Right hindlimb (tissue), 1 donor: ENCODE data around the gene TUSC2.

Experiments
- DNase-seq: peaks from one replicate; pipeline ENCODE4 v3.0.0-alpha.2; 2018

The TUSC2 gene, protein sequence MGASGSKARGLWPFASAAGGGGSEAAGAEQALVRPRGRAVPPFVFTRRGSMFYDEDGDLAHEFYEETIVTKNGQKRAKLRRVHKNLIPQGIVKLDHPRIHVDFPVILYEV

DNA sequence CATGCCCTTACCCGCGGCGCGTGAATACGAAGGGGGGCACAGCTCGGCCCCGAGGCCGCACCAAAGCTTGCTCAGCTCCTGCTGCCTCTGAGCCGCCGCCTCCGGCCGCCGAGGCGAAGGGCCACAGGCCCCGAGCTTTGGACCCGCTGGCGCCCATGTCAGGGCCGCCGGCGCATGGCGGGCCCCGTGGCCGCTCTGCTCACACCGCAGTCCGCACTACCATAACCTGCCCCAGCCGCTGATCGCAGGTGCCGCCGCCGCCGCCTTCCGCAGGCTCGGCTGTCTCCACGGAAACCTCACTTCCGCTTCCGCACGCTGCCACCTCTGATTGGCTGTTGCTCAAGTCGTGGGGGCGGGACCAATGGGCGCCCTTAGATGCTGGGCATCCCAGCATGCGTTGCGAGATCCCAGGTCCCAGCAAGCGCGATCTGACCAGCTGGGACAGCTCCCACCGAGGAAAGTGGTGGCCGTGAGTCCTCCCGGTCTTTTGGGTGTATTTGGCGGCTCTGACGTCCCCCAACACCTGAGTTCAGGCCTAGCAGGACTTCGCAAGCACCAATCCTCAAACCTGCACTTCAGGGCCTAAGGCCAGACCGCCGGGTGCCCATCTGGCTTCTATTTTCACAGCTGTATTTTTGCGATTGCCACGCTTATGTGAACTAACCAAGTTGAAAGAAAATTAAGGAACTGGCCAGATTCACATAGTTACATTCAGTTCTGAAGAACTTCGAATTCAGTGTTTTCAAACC is at the start of gene TUSC2:
Gene TUSC2, minus strand, starts transcription at position 281 of the 749 bp plus-strand sequence. Its CDS starts 124 bp downstream, at position 157.
- peak; percentile 96 for DNase-seq

DNA sequence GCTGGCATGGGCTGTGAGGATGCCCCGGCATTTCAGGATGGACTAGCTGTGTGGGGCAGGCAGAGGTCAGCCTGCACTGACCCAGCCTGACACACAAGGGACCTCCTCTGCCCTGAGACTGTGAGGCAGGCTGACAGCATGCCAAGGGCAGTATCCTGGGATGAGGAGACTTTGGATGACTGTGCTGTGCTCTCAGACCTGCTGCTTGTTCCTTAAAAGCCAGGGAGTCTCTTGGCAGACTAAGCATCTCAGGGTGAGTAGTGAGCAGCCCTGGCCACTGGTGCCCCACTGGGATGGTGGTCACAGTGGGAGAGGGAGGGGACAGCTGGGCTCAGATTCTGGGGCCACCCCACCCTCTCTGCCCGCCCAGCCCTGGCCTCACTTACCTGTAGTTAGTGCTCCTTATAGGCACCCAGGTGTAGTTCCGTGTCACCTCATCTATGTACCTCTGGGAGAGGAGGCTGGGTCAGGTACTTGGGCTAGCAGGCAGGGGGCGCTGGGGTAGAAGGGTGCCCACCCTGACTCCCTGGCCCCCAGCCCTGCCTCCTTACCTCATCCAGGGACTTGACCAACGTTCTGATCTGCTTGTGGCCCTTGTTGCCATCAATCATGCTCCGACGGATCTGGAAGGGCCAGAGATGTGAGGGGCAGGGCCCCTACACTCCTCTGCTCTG is 47.4 kb upstream of the TUSC2 start:
- no peak for DNase-seq

DNA sequence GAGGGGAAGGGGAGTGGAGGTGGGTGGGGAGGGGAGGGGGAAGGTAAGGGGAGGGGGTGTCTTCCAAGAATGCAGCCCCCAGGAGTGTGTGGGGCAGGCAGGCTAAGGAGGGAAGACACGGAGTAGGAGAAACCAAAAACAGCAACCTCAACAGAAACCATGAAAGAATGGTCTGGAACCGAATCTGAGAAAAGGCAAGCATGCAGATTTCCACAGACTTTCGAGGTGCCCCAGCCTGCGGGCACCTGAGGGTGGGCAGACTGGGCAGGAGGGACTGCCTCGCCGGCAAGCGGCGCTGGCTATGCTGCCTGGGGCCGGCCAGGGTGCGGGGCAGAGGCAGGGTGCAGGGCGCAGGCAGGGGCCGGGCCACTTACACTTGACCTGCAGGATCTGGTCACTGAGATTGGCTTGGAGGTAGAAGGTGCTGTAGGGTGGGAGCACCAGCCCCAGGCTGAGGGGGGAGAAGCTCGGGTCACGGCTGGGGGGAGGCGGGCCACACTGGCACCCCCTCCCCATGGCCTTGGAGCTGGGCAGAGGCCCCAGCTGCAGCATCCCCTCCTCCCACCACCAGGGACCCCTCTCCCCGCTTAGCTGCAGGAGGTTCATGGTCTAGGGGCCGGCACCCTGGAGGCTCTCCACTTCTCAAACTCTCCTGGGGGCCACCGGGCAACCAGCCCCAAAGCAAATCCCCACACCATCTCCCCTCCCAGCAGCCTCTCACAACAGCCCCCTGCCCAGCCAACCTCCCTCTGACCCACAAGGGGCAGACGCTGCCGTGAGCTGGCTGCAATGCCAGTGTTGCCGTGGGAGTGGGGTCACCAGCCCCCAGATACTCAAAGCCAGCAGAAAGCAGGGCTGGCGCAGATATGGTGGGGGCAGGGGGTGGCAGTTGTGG is 46.6 kb upstream of the TUSC2 start:
- DNase-seq, result no peak

DNA sequence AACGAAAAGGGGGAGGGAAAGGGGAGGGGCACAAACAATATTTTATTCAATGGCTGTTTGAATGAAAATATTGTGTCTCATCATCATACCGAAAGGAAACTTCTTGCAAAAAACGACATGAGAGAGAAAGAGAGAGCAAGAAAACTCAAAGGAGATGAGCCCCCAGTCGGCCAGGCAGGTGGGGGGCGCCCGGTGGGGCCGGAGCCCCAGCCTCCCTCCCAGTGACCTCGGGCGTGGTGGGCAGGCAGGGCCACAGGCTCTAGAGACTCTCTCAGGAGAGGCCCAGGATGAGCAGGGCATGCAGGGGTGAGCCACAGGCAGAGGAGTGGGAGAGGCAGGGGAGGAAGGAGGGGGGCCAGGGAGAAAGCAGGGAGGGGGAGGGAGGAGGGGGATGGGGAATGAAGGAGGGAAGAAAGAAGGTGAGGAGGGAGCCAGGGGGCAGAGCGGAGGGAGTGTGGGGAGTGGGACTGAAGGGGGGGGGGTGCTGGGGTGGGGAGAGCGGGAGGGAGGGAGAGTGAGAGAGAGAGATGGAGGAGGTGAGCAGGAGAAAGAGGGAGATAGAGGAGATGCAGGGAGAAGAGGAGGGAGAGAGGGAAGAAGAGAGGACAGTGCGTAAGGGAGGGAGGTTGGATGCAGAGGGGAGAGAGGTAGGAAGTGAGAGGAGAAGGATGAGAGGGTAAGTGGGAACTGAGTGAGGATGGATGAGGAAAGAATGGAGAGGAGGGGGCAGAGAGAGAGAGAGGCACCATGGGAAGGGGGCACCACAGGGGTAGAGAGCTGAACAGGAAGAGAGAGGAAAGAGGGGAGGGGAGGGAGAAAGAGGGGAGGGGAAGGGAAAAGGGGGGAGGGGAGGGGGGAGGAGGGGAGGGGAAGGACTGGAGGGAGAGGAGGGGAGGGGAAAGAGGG is 45.4 kb upstream of the TUSC2 start:
- DNase-seq, result no peak

DNA sequence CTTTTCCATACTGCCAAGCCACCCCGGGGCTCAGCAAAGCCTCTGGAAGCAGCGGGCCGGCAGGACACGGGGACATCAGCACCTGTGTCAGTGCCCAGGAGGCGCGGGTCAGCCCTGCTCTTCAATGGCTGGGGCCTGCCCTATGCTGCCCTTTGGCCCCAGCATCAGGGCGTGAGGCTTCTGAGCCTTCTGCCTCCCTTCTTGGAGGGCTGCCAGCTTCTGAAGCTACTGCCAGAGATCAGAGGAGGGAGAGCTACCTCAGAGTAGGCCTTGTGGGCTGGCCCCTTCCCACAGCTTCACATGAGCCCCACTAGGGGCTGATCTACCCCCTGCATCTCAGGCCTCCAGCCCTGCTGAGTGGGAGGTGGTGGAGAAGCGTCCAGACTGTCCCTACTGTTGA is 44.3 kb upstream of the TUSC2 start:
- DNase-seq, result no peak

DNA sequence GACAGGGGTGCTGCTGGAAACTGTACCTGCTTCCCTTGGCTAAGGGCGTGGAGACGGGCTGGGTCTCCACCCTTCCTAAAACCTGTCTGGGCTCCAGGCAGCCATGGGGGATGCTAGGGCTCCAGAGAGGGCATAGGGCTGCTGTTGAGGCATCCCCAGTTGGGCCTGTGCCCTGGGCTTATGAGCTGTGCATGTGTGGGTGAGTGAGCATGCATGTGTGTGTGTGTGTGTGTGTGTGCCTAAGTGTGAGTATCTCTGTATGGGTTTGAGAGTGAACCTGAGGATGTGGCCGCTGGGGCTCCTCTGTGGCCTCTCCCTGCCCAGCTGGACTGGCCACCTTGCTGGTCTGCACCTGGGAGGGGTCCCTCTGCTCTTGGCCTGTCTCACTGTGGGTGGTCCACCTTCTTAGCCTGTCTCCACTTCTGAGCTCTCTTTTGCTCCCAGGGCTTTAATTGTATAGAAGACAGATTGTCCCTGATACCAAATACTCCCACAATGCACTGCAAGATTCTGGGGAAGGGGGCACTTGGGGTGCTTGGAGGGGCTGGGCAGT is 43.2 kb upstream of the TUSC2 start:
- DNase-seq, result no peak

DNA sequence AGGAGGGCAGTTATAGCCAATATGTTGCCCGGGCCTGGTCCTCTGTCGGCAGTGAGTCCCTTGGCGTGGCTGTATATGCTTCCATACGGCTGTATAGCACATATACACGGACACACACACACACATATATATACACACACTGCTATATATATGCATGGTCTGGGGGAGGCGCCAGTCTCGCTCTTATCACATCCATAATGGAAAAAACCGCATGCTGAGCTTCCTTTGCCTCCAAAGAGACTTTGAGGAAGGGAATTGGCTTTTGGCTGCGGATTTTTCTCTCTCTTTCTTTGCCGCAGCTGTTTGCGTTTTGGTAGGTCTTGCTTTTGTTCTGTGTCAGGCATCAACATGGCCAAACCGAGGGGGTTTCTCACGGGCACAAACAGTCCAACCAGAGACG is 42.6 kb upstream of the TUSC2 start:
- peak; percentile 75 for DNase-seq

DNA sequence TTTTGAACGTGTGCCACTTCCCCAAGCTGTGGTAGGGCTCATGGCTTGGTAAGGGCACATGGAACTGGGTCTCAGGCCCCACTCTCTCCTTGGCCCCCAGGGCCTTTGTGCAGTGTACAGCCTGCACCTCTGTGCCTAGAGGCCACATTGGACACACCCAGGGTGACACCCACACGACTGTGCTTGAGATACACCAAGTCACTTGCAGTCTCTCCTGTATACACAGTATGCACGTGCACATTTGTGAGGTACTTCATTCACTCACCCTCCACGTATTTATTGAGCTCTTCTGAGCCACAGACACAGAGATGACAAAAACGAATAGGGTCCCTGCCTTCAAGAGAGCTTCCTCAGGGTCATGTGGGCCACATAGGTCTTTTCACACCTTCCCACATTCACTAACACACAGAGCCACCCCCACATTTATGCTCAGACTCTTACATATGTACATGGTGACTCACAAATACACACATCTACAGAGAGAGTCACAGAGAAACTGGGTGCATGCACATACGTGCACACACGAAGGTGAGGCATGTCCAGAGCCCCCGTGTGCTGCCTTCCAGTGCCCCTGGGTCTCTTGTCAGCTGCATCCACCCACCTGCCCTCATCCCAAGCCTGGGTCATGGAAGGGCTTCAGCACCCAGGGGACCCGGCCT is 41.1 kb upstream of the TUSC2 start:
- no peak for DNase-seq

DNA sequence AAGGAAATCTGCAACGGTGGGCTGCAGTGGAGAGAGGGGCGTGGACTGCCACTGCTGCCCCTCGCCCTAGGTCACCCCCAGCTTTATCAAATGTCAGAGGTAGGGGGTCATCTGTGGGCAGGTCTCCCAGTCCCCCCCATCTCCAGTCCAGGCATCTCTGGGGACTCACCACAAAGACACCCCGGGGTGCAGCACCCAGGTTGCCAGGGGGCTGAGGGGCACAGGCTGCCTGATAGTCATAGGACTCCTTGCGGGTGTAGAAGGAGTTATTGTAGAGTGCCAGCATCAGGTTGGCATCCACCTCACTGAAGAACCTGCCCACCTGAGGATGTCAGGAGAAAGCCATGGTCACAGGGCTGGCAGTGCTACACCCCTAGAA is 37.8 kb upstream of the TUSC2 start:
- no peak for DNase-seq

DNA sequence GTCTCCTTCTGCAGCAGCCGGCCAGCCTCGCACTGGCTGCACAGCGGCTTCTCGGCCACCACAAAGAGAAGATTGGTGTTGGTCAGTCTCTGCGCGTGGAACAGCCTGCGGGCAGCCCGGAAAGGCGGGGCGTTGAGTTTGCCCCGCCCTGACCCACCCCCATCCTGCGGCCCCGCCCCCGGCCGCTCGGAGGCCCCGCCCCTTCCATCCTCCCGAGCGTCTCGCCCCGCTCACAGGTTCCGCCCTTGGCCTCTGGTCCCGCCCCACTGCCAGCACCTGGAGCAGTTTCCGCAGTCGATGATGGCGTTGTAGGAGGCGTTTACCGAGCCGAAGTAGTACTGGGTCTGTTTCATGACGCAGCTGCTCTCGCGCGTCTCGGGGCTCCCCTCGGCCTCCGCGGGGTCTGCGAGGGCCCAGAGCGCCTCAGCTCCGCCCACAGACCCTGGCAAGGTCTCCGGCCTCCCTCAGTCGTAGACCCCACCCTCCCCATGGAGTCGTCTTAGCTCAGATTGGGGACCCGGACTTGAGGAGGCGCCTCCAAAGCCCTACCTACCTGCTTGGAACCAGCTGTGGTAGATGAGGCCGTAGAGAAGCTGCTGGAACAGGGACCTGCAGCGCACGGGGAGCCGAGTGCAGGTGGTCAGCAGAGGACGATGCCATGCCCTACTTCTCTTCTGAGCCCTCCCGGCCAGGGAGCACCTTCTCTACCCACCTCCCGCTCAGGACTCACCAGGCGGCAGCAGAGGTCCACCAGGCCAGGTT is 37.2 kb upstream of the TUSC2 start:
- peak; percentile 87 for DNase-seq

DNA sequence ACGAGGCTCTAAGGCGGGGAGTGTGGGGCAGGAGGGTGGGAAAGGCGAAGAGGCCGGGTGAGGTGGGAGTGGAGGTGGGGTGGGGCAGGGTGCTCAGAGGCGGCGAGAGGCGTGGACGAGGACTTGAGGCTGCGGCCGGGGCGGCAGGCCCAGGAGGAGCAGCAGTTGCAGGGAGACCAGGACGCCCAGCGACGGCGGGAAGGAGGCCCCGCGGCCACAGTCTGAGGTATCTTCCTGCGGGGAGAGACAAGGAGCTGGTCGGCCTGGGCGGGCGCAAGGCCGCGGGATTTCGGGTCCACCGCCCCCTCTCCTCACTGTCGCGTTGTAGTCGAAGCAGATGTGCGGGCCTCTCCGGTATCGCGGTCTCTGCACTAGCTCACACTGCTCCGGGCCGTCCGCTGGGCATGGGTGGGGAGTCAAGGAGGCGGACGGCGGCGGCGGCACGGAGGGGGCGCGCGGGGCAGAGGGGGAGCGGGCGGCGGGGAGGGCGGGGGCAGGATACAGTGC is 36.6 kb upstream of the TUSC2 start:
- no peak for DNase-seq

DNA sequence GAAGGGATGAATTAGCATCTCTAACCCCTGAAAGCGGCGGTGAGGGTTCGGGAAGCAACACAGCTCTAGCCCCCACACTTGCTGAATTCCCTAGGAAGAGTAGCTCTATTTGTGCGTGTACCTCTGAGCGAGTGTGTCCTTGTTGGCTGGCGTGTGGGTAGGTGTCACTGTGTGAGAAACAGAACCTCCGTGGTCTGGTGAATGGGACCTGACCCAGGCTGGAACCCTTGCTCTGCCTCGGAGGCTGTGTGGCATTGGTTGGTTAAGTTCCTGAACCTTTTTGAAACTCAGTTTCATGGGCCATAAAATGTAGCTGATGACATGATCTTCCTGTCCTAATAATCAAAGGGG is 31.7 kb upstream of the TUSC2 start:
- DNase-seq, result no peak

DNA sequence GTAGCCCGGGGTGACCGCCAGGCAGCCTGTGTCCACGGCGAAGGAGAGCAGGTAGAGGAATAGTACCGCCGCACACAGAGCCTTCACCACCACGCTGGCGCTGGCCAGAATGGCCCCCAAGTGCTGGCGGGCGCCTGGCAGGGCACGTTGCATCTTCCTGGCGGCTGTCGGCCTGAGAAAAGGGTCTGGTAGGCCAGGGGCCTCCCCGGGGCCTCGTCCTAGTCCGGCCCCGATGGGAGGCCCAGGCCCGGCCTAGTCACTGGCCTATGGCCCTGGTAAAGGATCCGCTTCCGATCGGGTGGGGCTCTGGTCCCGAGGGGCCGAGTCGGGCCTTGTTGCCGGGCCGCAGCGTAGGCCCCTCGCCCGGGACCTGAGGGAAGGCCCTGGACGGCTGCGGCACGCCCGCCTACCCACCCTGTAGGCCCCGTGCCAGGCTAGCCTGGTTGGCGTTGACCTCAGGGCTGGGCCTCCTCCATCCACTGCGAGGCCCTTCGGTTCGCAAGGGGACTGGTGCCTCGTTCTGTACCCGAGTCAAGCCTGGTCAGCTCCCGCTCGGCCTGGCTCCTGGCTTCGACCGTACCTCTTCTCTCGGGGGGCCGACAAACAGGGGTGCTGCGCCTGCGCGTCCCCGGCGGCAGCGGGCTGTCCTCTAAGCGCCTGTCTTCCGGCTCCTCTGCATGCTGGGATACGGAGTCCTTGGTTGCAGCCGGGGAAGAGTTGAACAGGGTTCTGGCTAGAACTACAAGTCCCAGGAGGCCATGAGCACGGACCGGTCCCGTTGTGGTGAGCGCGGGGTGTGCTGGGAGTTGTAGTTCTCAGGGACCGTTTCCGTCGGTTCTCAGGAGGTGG is 31.1 kb upstream of the TUSC2 start, which contains the start of gene TMEM115:
Gene TMEM115, minus strand, starts transcription at position 611 of the 849 bp plus-strand sequence. Its CDS starts 458 bp downstream, at position 153.
- DNase-seq, result peak; percentile 99

DNA sequence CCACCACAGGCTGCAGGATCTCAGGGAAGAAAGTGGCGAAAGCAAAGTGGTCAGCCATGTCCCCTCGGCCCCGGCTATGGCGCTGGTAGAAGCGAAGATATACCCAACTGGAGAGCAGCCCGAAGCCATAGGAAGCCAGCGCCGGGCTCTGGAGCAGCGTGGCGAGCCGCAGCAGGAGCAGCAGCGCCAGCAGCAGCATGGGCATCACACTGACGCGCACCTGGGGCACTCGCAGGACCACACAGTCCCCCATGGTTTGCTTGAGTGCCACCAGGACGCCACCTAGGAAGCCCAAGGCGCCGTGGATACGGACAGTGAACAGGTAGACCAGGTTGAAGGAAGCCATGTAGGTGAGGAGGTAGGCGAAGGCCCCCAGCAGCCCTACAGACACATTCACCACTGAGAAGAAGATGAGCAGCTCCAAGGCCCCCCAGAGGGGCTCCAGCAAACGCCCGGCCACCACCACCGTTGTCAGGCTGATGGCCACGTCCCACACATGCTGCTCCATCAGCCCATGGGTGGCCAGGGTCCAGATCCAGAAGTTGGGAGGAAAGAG is 30.4 kb upstream of the TUSC2 start:
- DNase-seq, result no peak

DNA sequence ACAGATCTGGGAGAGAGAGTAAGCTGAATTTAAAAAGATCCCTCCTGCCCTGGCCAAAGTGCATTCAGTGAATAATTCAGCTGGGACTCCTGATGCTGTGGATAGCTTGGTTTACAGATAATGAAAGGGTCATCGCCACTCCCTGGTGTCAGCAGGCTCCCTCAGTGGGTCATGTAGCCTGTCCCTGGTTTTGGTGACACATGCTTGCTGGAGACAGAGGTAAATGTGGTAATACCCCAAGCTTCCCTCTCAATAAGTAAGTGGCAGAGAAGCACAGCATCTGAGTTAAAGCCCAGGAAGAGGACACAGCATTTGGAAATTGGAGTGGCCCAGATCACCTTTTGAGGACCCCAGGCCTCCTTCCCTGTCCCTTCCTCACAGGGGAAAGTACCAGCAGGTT is 29.5 kb upstream of the TUSC2 start:
- no peak for DNase-seq

DNA sequence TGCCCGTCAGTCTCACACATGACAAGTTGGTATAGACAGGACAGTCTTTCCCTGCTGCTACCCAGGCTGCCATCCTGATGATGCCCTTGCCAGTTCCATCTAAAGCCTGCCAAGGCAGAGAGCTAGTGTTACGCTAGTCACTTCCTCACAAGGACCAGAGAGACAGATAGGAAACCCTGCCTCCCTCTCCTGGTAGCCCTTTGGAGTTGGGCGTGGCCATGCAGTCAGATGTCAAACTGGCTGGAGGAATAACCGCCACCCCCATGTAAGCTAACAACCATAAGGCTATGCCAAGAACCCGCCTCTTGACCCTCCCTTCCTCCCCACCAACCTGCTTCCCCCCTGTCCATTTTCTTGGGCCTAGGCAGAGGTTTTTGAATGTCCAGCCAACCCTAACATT is 28.5 kb upstream of the TUSC2 start:
- no peak for DNase-seq

DNA sequence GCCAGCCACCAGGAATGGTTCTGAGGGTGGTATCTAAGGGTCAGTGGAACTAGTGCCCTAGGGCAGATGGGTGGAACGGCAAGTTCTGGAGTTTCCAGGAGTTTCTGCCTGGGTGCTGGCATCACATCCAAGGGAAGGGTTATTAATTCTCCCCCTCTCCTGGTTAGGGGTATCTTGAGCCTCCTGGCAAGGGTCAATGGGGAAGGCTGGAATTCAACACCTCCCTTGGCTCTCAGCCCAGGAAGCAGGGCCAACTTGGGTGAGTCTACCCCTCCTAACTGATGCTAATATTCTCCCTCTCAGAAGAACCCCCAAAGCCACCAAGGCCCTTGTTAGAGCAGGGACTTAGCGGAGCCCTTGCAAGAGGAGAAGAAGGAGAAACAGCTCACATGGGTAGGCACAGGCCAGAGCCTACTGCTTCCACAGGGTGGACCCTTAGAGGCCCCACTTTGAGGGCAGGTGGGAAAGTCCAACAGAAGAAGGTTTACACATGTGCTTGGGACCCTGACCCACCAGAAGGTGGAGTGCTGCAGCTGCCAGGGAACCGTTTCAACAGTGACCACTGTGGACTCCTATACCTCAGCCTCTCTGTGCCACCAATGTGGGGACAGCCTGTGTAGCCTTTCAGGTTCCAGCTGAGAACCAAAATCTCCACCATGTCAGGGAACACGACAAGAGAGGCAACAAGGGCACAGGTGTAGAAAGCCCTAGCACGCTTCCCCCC is 28.0 kb upstream of the TUSC2 start:
- no peak for DNase-seq

DNA sequence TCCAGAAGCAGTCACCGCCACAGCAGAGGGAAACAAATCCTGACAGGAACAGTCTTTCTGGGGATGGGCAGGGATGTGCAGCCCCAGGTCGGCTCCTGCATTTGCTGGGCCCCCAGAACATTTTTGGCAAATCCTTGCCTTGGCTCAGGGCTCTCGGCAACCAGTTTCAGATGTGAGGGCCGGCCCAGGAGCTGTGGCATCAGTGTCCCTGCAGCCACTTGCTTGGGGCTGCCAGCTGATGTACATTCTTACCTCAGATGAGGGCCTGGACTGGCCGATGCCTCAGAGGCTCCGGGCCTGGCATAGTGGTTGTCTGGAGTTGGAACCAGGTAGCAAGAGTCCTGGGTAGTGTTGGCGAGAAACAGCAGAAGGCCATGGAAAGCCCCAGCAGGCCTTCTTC is 26.8 kb upstream of the TUSC2 start:
- no peak for DNase-seq
